PC-9 (cell line): ENCODE results near the gene BCL2L12. TPM values are rescaled to one million over a fixed set of nuclear protein-coding genes. Genes with fewer than 3 reads are reported as not detected.

ENCODE experiments used
- BruUV-seq: library from RNA; stranded (reverse); fragments of 400-500 nt; replicated peaks from 2 replicates; lab custom pipeline; 2021; lab: Mats Ljungman, UMichigan
- CTCF ChIA-PET: fragments of 300-600 bp; sonication (Branson Sonifier 250); formaldehyde crosslinking; loops from one replicate; lab custom pipeline; 2022; ENCODE audit warnings: antibody characterized with exemption; lab: Charles Lee
- POLR2A ChIA-PET: fragments of 300-600 bp; sonication (Branson Sonifier 250); formaldehyde crosslinking; loops from one replicate; lab custom pipeline; 2022; ENCODE audit warnings: antibody characterized with exemption; ENCODE audit not compliant: unreplicated experiment; lab: Charles Lee
- DNase-seq, 2 experiments: peaks; one replicate each; pipeline versions ENCODE4 v3.0.0 to v3.0.0-alpha.2; 2015 to 2022; ENCODE audit warnings: mixed read lengths in 1 of 2
- H2AFZ ChIP-seq: fragments of 200-600 bp; sonication (generic); 2 replicates; pipeline ENCODE4 v1.8.1; 2017; ENCODE audit warnings: antibody characterized with exemption
- H3F3A ChIP-seq: fragments of 200-600 bp; sonication (generic); 2 replicates; pipeline ENCODE4 v1.8.1; 2017; ENCODE audit warnings: antibody characterized with exemption, mild to moderate bottlenecking, low read depth; ENCODE audit not compliant: insufficient read depth
- H3K27ac ChIP-seq: fragments of 200-600 bp; sonication (generic); 2 replicates; pipeline ENCODE4 v1.6.1; 2016; ENCODE audit warnings: mixed run types
- H3K27me3 ChIP-seq: fragments of 200-600 bp; sonication (generic); 2 replicates; pipeline ENCODE4 v1.6.1; 2016; ENCODE audit warnings: low read depth, mixed run types; ENCODE audit not compliant: insufficient read depth
- H3K36me3 ChIP-seq: fragments of 200-600 bp; sonication (generic); 2 replicates; pipeline ENCODE4 v1.6.1; 2016; ENCODE audit warnings: low read depth, mixed run types
- H3K4me1 ChIP-seq: fragments of 200-600 bp; sonication (generic); replicated peaks from 2 replicates; pipeline ENCODE4 v1.6.1; 2016; ENCODE audit warnings: mixed run types; ENCODE audit not compliant: insufficient read depth
- H3K4me2 ChIP-seq: fragments of 200-600 bp; sonication (generic); 2 replicates; pipeline ENCODE4 v1.6.1; 2017; ENCODE audit warnings: mixed run types
- H3K4me3 ChIP-seq: fragments of 200-600 bp; sonication (generic); 2 replicates; pipeline ENCODE4 v1.6.1; 2016; ENCODE audit warnings: mixed run types
- H3K79me2 ChIP-seq: fragments of 200-600 bp; sonication (generic); 2 replicates; pipeline ENCODE4 v1.6.1; 2017; ENCODE audit warnings: low read depth, mixed run types
- H3K9me2 ChIP-seq: fragments of 200-600 bp; sonication (generic); 2 replicates; pipeline ENCODE4 v1.8.1; 2017; ENCODE audit warnings: mild to moderate bottlenecking; ENCODE audit not compliant: insufficient read depth
- H3K9me3 ChIP-seq: fragments of 200-600 bp; sonication (generic); 2 replicates; pipeline ENCODE4 v1.8.1; 2016; ENCODE audit warnings: low read depth; ENCODE audit not compliant: insufficient read depth
- H4K20me1 ChIP-seq: fragments of 200-600 bp; sonication (generic); 2 replicates; pipeline ENCODE4 v1.8.1; 2017; ENCODE audit not compliant: insufficient read depth
- CTCF ChIP-seq: fragments of 200-600 bp; sonication (generic); conservative IDR thresholded peaks from 2 replicates; pipeline ENCODE4 v1.6.1; 2017; ENCODE audit warnings: mixed run types, antibody characterized with exemption, mild to moderate bottlenecking, moderate library complexity
- EZH2 ChIP-seq: fragments of 200-600 bp; sonication (generic); IDR thresholded peaks from 2 replicates; pipeline ENCODE4 v1.8.0; 2017; ENCODE audit warnings: antibody characterized with exemption, low read depth
- intact Hi-C: fragments of 100-400 bp; cut with micrococcal nuclease; formaldehyde crosslinking; loops from one replicate; pipeline ENCODE4 v1.10.0; 2022; ENCODE audit not compliant: unreplicated experiment
- total RNA-seq: library from RNA; stranded (reverse); gene quantifications from 2 replicates; pipeline ENCODE4 v1.2.3, GENCODE V29; 2021

Gene BCL2L12
- total RNA-seq, 1 experiment from 2014 or later, result 84.8 TPM

GRCh38 chr19:49683814-49684250, 18.1 kb downstream of the BCL2L12 start:
- intact Hi-C loops, result no loop called here
- Histone ChIP-seq H3K9me3 (no peaks in the 10 kb centered on the region), H3K27ac (no peak overlapping the region), H4K20me1 (peaks cover 94% of the 10 kb centered on the region), H3K4me3 (no peak overlapping the region), H3K36me3 (peaks cover 48% of the 10 kb centered on the region), H3K79me2 (peaks cover 59% of the 10 kb centered on the region), H3K4me1 (peaks cover 13% of the 10 kb centered on the region), H3K4me2 (no peak overlapping the region), H3F3A (peaks cover 70% of the 10 kb centered on the region; the same call in 1 of the 2 replicates), H3K9me2 (no peaks in the 10 kb centered on the region), H2AFZ (no peak overlapping the region), H3K27me3 (no peaks in the 10 kb centered on the region)
- BruUV-seq, result no TSS peak
- no peak for DNase-seq
- ChIA-PET POLR2A (interaction anchor here (0.6 kb wide), 1 partner anchor 44 kb away, joined by 3 read pairs; no protein-coding TSS in a partner anchor), CTCF (interaction anchor here (0.7 kb wide), 1 partner anchor 311 kb away, joined by 9 read pairs; no protein-coding TSS in a partner anchor)
- no peak for TF ChIP-seq EZH2
- no peak for TF ChIP-seq CTCF

GRCh38 chr19:49684251-49684982, 18.7 kb downstream of the BCL2L12 start:
- Histone ChIP-seq H3K27ac (no peak overlapping the region), H3K27me3 (no peaks in the 10 kb centered on the region), H3K9me2 (no peaks in the 10 kb centered on the region), H3K79me2 (peaks cover 53% of the 10 kb centered on the region), H3K4me2 (no peak overlapping the region), H3F3A (peaks cover 67% of the 10 kb centered on the region; the same call in 1 of the 2 replicates), H3K4me3 (no peak overlapping the region), H2AFZ (no peak overlapping the region), H4K20me1 (peaks cover 94% of the 10 kb centered on the region), H3K9me3 (no peaks in the 10 kb centered on the region), H3K4me1 (peaks cover 8% of the 10 kb centered on the region; the same call in 1 of the 2 replicates), H3K36me3 (peaks cover 48% of the 10 kb centered on the region)
- POLR2A ChIA-PET, result interaction anchor here (0.6 kb wide), 1 partner anchor 44 kb away, joined by 3 read pairs; no protein-coding TSS in a partner anchor
- intact Hi-C loops, result no loop called here
- DNase-seq, result no peak
- peak; percentile 71 for TF ChIP-seq CTCF
- TF ChIP-seq EZH2, result no peak
- BruUV-seq, result no TSS peak
- CTCF ChIA-PET, result no interaction called here

- Histone ChIP-seq H3F3A (peaks cover 74% of the 10 kb centered on the region; the same call in 1 of the 2 replicates), H4K20me1 (peaks cover 94% of the 10 kb centered on the region), H3K27ac (no peak overlapping the region), H2AFZ (no peak overlapping the region), H3K9me2 (no peaks in the 10 kb centered on the region), H3K4me1 (0 out of 2 replicates have a peak, but pooled peaks cover 1% of the 10 kb centered on the region), H3K36me3 (peaks cover 45% of the 10 kb centered on the region), H3K4me2 (no peak overlapping the region), H3K9me3 (no peaks in the 10 kb centered on the region), H3K27me3 (no peaks in the 10 kb centered on the region), H3K79me2 (peaks cover 46% of the 10 kb centered on the region), H3K4me3 (no peak overlapping the region)
- intact Hi-C loops, result no loop called here
- TF ChIP-seq EZH2, result no peak
- TF ChIP-seq CTCF, result no peak
- no peak for DNase-seq
- ChIA-PET POLR2A (no interaction called here), CTCF (interaction anchor here (0.5 to 0.7 kb wide), 3 partner anchors 86 to 235 kb away, joined by 3 to 9 read pairs (median 4); no protein-coding TSS in a partner anchor)
- no TSS peak for BruUV-seq
These were observed 19.3 kb downstream of the BCL2L12 start for GRCh38 chr19:49684983-49685553.
